HepG2 (cell line): Measurements from ENCODE around the gene IQGAP2. TPM values are rescaled to one million over a fixed set of nuclear protein-coding genes. Genes with fewer than 3 reads are reported as not detected.

Experiments used
- CCDC6 ChIP-seq: sonication (generic); formaldehyde crosslinking; IDR thresholded peaks from 2 replicates; pipeline ENCODE4 v1.8.1; 2022; ENCODE audit warnings: mild to moderate bottlenecking, missing genetic modification reagents, moderate library complexity
- ESRRA ChIP-seq: sonication (generic); formaldehyde crosslinking; IDR thresholded peaks from 2 replicates; pipeline ENCODE4 v1.5.1; 2020; ENCODE audit warnings: mild to moderate bottlenecking, low read depth, missing genetic modification reagents
- IKZF4 ChIP-seq: sonication (generic); formaldehyde crosslinking; IDR thresholded peaks from 2 replicates; pipeline ENCODE4 v1.5.1; 2020; ENCODE audit warnings: borderline replicate concordance, mild to moderate bottlenecking, low read depth, missing genetic modification reagents; ENCODE audit errors: not compliant biosample characterization
- MAFF ChIP-seq: IDR thresholded peaks from 2 replicates; pipeline ENCODE4 v1.6.1; 2011; ENCODE audit warnings: low read depth, low read length, improper control_type of control experiment
- MATR3 ChIP-seq: sonication (generic); formaldehyde crosslinking; IDR thresholded peaks from 2 replicates; pipeline ENCODE4 v1.4.0; 2020; ENCODE audit warnings: missing genetic modification reagents
- MTF1 ChIP-seq: sonication (generic); formaldehyde crosslinking; IDR thresholded peaks from 2 replicates; pipeline ENCODE4 v1.5.0; 2020; ENCODE audit warnings: missing genetic modification reagents
- NFATC3 ChIP-seq: sonication (generic); formaldehyde crosslinking; IDR thresholded peaks from 2 replicates; pipeline ENCODE4 v1.5.1; 2020; ENCODE audit warnings: mild to moderate bottlenecking, missing genetic modification reagents
- STAT5B ChIP-seq: sonication (generic); formaldehyde crosslinking; IDR thresholded peaks from 2 replicates; pipeline ENCODE4 v1.4.0; 2020; ENCODE audit warnings: missing genetic modification reagents
- TCF7 ChIP-seq: sonication (generic); IDR thresholded peaks from 2 replicates; pipeline ENCODE4 v1.6.1; 2016; ENCODE audit warnings: antibody characterized with exemption, low read depth
- TGIF2 ChIP-seq: IDR thresholded peaks from 2 replicates; pipeline ENCODE4 v1.6.1; 2016; ENCODE audit warnings: control low read depth, missing compliant biosample characterization
- ZBTB3 ChIP-seq: sonication (generic); formaldehyde crosslinking; IDR thresholded peaks from 2 replicates; pipeline ENCODE4 v1.4.0; 2020; ENCODE audit warnings: low read depth, mild to moderate bottlenecking, moderate library complexity, missing genetic modification reagents, borderline replicate concordance
- ZBTB40 ChIP-seq, 2 experiments: fragments of 450-650 bp in 1 of 2; sonication (generic) in 1 of 2; formaldehyde crosslinking in 1 of 2; IDR thresholded peaks; 2 replicates each; pipeline versions ENCODE4 v1.6.1 to v1.8.0; 2016 to 2022; ENCODE audit warnings: antibody characterized with exemption in 1 of 2, mild to moderate bottlenecking in 1 of 2, missing genetic modification reagents in 1 of 2
- ZBTB7A ChIP-seq: sonication (generic); formaldehyde crosslinking; IDR thresholded peaks from 2 replicates; pipeline ENCODE4 v1.8.0; 2022; ENCODE audit warnings: mild to moderate bottlenecking, missing genetic modification reagents
- ZHX1 ChIP-seq: sonication (generic); formaldehyde crosslinking; IDR thresholded peaks from 2 replicates; pipeline ENCODE4 v1.8.1; 2022; ENCODE audit warnings: low read depth, mild to moderate bottlenecking, missing genetic modification reagents
- ZNF354B ChIP-seq: sonication (generic); formaldehyde crosslinking; IDR thresholded peaks from 2 replicates; pipeline ENCODE4 v1.8.0; 2022; ENCODE audit warnings: mild to moderate bottlenecking, missing genetic modification reagents
- ZNF557 ChIP-seq: sonication (generic); formaldehyde crosslinking; IDR thresholded peaks from 2 replicates; pipeline ENCODE4 v1.4.0; 2020; ENCODE audit warnings: missing genetic modification reagents
- ZNF891 ChIP-seq: sonication (generic); formaldehyde crosslinking; IDR thresholded peaks from 2 replicates; pipeline ENCODE4 v1.5.0; 2020; ENCODE audit warnings: mild to moderate bottlenecking, missing genetic modification reagents
- polyA plus RNA-seq, 8 experiments: library from polyadenylated mRNA; depleted of rRNA in 3 of 8; stranded (reverse) in 7 of 8; unstranded in 1 of 8; fragments of >200 nt; fragmentation: Illumina TruSeq in 4 of 8; extraction: Trizol in 4 of 8; gene quantifications; 2 replicates each; pipeline versions ENCODE4 v1.2.1 to v1.2.3, GENCODE V29; 2011 to 2016; ENCODE audit warnings: low read depth in 4 of 8, missing spikeins in 1 of 8, mixed read lengths in 1 of 8; ENCODE audit not compliant: insufficient read depth in 1 of 8
- total RNA-seq, 5 experiments: library from RNA; depleted of rRNA; stranded (reverse); fragments of >200 nt; fragmentation: Illumina TruSeq; extraction: Trizol; gene quantifications; 2 replicates each; pipeline ENCODE4 v1.2.3, GENCODE V29; 2016; ENCODE audit warnings: low read depth in 1 of 5

Gene IQGAP2
- total and polyA plus RNA-seq, 2 of the 13 experiments (the other 11 are each of a cell fraction or from before 2014, with no cell fraction given) = 35.2 to 83.3 TPM

GRCh38 chr5:76404223-76405211, 1.4 kb downstream of the IQGAP2 start (continued):
- TF ChIP-seq ZBTB40 (IDR thresholded peaks at IDR 0.05) (no peak), ZBTB40 (CRISPR knock-in tag; IDR thresholded peaks at IDR 0.05) (peak; percentile 64), MAFF (no peak), TCF7 (peak; percentile 23; the same call in 1 of the 2 replicates), MATR3 (CRISPR knock-in tag) (no peak), ZNF354B (no peak), ZNF891 (CRISPR knock-in tag) (peak; percentile 53; the same call in 1 of the 2 replicates), ZHX1 (CRISPR knock-in tag) (peak; percentile 41; the same call in 1 of the 2 replicates), TGIF2 (peak; percentile 95), CCDC6 (CRISPR knock-in tag) (peak; percentile 73; the same call in 1 of the 2 replicates), ESRRA (CRISPR knock-in tag) (peak; percentile 93), ZNF557 (no peak), IKZF4 (CRISPR knock-in tag) (peak; percentile 39), NFATC3 (CRISPR knock-in tag) (no peak), ZBTB3 (CRISPR knock-in tag) (no peak; the same call in 1 of the 2 replicates), STAT5B (CRISPR knock-in tag) (no peak), MTF1 (CRISPR knock-in tag) (no peak), ZBTB7A (CRISPR knock-in tag) (0 out of 2 replicates have a peak, but pooled peaks have one; percentile 17)
